HG03432 (cell line): ENCODE data around the gene SPSB4.
"Not testable (repeated sequence)": the region's sequence is repeated elsewhere in the genome, so short reads cannot be mapped to it uniquely, and the experiment has no call there.

Source experiments
- ATAC-seq: cut with Tn5 transposase; IDR thresholded peaks from one replicate; pipeline ENCODE4 v1.9.1; 2021; ENCODE audit warnings: mild to moderate bottlenecking, moderate library complexity; ENCODE audit not compliant: unreplicated experiment

SPSB4 gene

GRCh38 chr3:141093971-141094684 is 43.0 kb downstream of the SPSB4 start:
- no peak for ATAC-seq

GRCh38 chr3:141094790-141095545 is 43.8 kb downstream of the SPSB4 start:
- ATAC-seq: no peak

GRCh38 chr3:141095546-141095937 is 44.4 kb downstream of the SPSB4 start:
- ATAC-seq: no peak

GRCh38 chr3:141096164-141096563 is 45.0 kb downstream of the SPSB4 start:
- no peak for ATAC-seq

- ATAC-seq: no peak
Observed at GRCh38 chr3:141096981-141097380, 45.8 kb downstream of the SPSB4 start.

- ATAC-seq: no peak
Observed at GRCh38 chr3:141100112-141100511, 49.0 kb downstream of the SPSB4 start.

GRCh38 chr3:141100531-141101320 is 49.6 kb downstream of the SPSB4 start:
- ATAC-seq: no peak

- ATAC-seq: no peak
Observed at GRCh38 chr3:141102372-141102771, 51.2 kb downstream of the SPSB4 start.

- ATAC-seq: no peak
Observed at GRCh38 chr3:141103067-141103466, 51.9 kb downstream of the SPSB4 start.

- ATAC-seq: no peak
Observed at GRCh38 chr3:141103503-141103902, 52.4 kb downstream of the SPSB4 start.

- no peak for ATAC-seq
Observed at GRCh38 chr3:141104151-141104821, 53.1 kb downstream of the SPSB4 start.

GRCh38 chr3:141105828-141106628 is 54.9 kb downstream of the SPSB4 start:
- ATAC-seq: peak; percentile 75

- no peak for ATAC-seq
Observed at GRCh38 chr3:141106842-141107241, 55.7 kb downstream of the SPSB4 start.

- ATAC-seq: no peak
Observed at GRCh38 chr3:141108039-141108438, 56.9 kb downstream of the SPSB4 start.

- no peak for ATAC-seq
Observed at GRCh38 chr3:141109751-141110150, 58.6 kb downstream of the SPSB4 start.

- ATAC-seq: no peak
Observed at GRCh38 chr3:141110322-141110721, 59.2 kb downstream of the SPSB4 start.

- ATAC-seq: no peak
Observed at GRCh38 chr3:141111364-141112155, 60.4 kb downstream of the SPSB4 start.

- ATAC-seq: no peak
Observed at GRCh38 chr3:141112686-141113297, 61.6 kb downstream of the SPSB4 start.

GRCh38 chr3:141113680-141114079 is 62.5 kb downstream of the SPSB4 start:
- ATAC-seq: not testable (repeated sequence)
